HCT116 (cell line): Measurements from ENCODE around the gene GSAP. TPM values are rescaled to one million over a fixed set of nuclear protein-coding genes. Genes with fewer than 3 reads are reported as not detected.
A peak's percentile ranks its signal among the peaks of the same experiment; 100 is the strongest.

Experiments
- ATAC-seq: fragments of 200-7000 bp; cut with Tn5 transposase; 2 replicates; pipeline ENCODE4 v1.9.1; 2020; ENCODE audit warnings: mild to moderate bottlenecking, moderate library complexity
- BruUV-seq: library from RNA; stranded (reverse); fragments of 400-500 nt; replicated peaks from 2 replicates; lab custom pipeline; 2021; lab: Mats Ljungman, UMichigan
- CTCF ChIA-PET: fragments of 300-600 bp; sonication (Branson Sonifier 250); formaldehyde crosslinking; loops from one replicate; lab custom pipeline; 2021; ENCODE audit warnings: antibody characterized with exemption; lab: Charles Lee
- POLR2A ChIA-PET: fragments of 300-600, 350-600 bp; sonication (Branson Sonifier 250); formaldehyde crosslinking; loops from one replicate; lab custom pipeline; 2021; ENCODE audit warnings: antibody characterized with exemption; lab: Charles Lee
- RAD21 ChIA-PET, 2 experiments: fragments of 300-600 bp; sonication (Branson Sonifier 250); formaldehyde crosslinking; loops; one replicate each; lab custom pipeline; 2023; ENCODE audit warnings: low total read pairs in 2 of 2; ENCODE audit not compliant: uncharacterized antibody in 2 of 2, unreplicated experiment in 2 of 2, low non-redundant PET in 1 of 2; lab: Charles Lee
- DNase-seq: peaks from one replicate; pipeline ENCODE4 v3.0.0-alpha.2; 2010; ENCODE audit warnings: low read depth, low spot score
- H2AFZ ChIP-seq: fragments of 200-600 bp; shearing (Covaris generic), sonication (generic); 2 replicates; pipeline ENCODE4 v1.6.1; 2017; ENCODE audit warnings: low read depth, mixed run types, mixed read lengths, antibody characterized with exemption, low read length; ENCODE audit not compliant: poor library complexity, severe bottlenecking
- H3K27ac ChIP-seq: 2 replicates; pipeline ENCODE4 v1.5.1; 2012; ENCODE audit warnings: low read depth, low read length
- H3K27me3 ChIP-seq: fragments of 200-600 bp; sonication (generic); 2 replicates; pipeline ENCODE4 v1.6.1; 2016; ENCODE audit warnings: mixed run types, low read length, mixed read lengths; ENCODE audit not compliant: insufficient read depth
- H3K36me3 ChIP-seq, 2 experiments: fragments of 200-500 bp in 1 of 2; fragments of 200-600 bp in 1 of 2; sonication (Bioruptor generic) in 1 of 2; sonication (generic) in 1 of 2; 2 replicates each; pipeline versions ENCODE4 v1.5.1 to v1.6.1; 2014 to 2016; ENCODE audit warnings: low read length in 2 of 2, inconsistent platforms in 1 of 2, mixed read lengths in 1 of 2, mixed run types in 1 of 2; ENCODE audit not compliant: insufficient read depth in 2 of 2, control insufficient read depth in 1 of 2
- H3K4me1 ChIP-seq, 2 experiments: fragments of 200-600 bp in 1 of 2; sonication (generic) in 1 of 2; 2 replicates each; pipeline versions ENCODE4 v1.5.1 to v1.6.1; 2012 to 2017; ENCODE audit warnings: low read length in 2 of 2, inconsistent platforms in 1 of 2, mild to moderate bottlenecking in 1 of 2, mixed read lengths in 1 of 2, mixed run types in 1 of 2, moderate library complexity in 1 of 2; ENCODE audit not compliant: insufficient read depth in 2 of 2, control insufficient read depth in 1 of 2
- H3K4me2 ChIP-seq: fragments of 200-600 bp; sonication (generic); 2 replicates; pipeline ENCODE4 v1.6.1; 2017; ENCODE audit warnings: mixed run types, low read length, mixed read lengths
- H3K4me3 ChIP-seq, 2 experiments: fragments of 200-600 bp in 1 of 2; sonication (generic) in 1 of 2; replicated peaks in 1 of 2; 2 replicates each; pipeline ENCODE4 v1.5.1; 2011 to 2016; ENCODE audit warnings: low read length in 2 of 2, control low read depth in 1 of 2, low read depth in 1 of 2, mild to moderate bottlenecking in 1 of 2, mixed read lengths in 1 of 2, mixed run types in 1 of 2
- H3K79me2 ChIP-seq: fragments of 200-600 bp; sonication (generic); 2 replicates; pipeline ENCODE4 v1.6.1; 2017; ENCODE audit warnings: mild to moderate bottlenecking, mixed run types, low read length, moderate library complexity, mixed read lengths; ENCODE audit not compliant: insufficient read depth
- H3K9ac ChIP-seq: fragments of 200-600 bp; sonication (generic); 2 replicates; pipeline ENCODE4 v1.6.1; 2016; ENCODE audit warnings: low read length, mixed read lengths
- H3K9me2 ChIP-seq: fragments of 200-600 bp; sonication (generic), shearing (Covaris generic); 2 replicates; pipeline ENCODE4 v1.6.1; 2017; ENCODE audit warnings: mixed run types, mild to moderate bottlenecking, moderate library complexity; ENCODE audit not compliant: insufficient read depth
- H3K9me3 ChIP-seq, 2 experiments: fragments of 200-500 bp in 1 of 2; fragments of 200-600 bp in 1 of 2; sonication (Bioruptor generic) in 1 of 2; sonication (generic) in 1 of 2; 2 replicates each; pipeline ENCODE4 v1.6.1; 2014 to 2017; ENCODE audit warnings: low read length in 2 of 2, mixed read lengths in 2 of 2, inconsistent platforms in 1 of 2, low read depth in 1 of 2, mild to moderate bottlenecking in 1 of 2, mixed run types in 1 of 2, moderate library complexity in 1 of 2; ENCODE audit not compliant: control insufficient read depth in 1 of 2, insufficient read depth in 1 of 2
- H4K20me1 ChIP-seq: fragments of 200-600 bp; sonication (generic), shearing (Covaris generic); 2 replicates; pipeline ENCODE4 v1.6.1; 2017; ENCODE audit warnings: mixed run types, mild to moderate bottlenecking, moderate library complexity; ENCODE audit not compliant: insufficient read depth
- CEBPB ChIP-seq: IDR thresholded peaks from 2 replicates; pipeline ENCODE4 v1.6.1; 2012; ENCODE audit warnings: low read depth
- FOSL1 ChIP-seq: IDR thresholded peaks from 2 replicates; pipeline ENCODE4 v1.6.1; 2012; ENCODE audit warnings: low read depth
- POLR2A ChIP-seq: IDR thresholded peaks from 2 replicates; pipeline ENCODE4 v1.7.0; 2011; ENCODE audit warnings: borderline replicate concordance; ENCODE audit not compliant: insufficient read depth, insufficient read length; ENCODE audit errors: extremely low read depth
- POLR2AphosphoS5 ChIP-seq: IDR thresholded peaks from 2 replicates; pipeline ENCODE4 v1.6.1; 2011; ENCODE audit warnings: mild to moderate bottlenecking, low read depth, low read length, moderate library complexity
- SRF ChIP-seq: IDR thresholded peaks from 2 replicates; pipeline ENCODE4 v1.6.1; 2012; ENCODE audit warnings: low read depth
- ZFX ChIP-seq: fragments of 450-650 bp; IDR thresholded peaks from 2 replicates; pipeline ENCODE4 v1.6.1; 2017
- intact Hi-C: fragments of 100-400 bp; cut with micrococcal nuclease; formaldehyde crosslinking; loops from 2 replicates; pipeline ENCODE4 v1.10.0; 2022
- total RNA-seq: library from RNA; stranded (reverse); gene quantifications from one replicate; pipeline ENCODE4 v1.2.1, GENCODE V29; 2021; ENCODE audit not compliant: unreplicated experiment
- TF ChIP-seq, protein P1 (sequence below), 3 experiments: fragments of 200-600 bp in 1 of 3; sonication (generic) in 1 of 3; IDR thresholded peaks in 2 of 3; conservative IDR thresholded peaks in 1 of 3; 2 replicates each; pipeline ENCODE4 v1.5.1; 2012 to 2017; ENCODE audit warnings: low read depth in 2 of 3, low read length in 2 of 3, antibody characterized with exemption in 1 of 3, borderline replicate concordance in 1 of 3, control low read depth in 1 of 3, mild to moderate bottlenecking in 1 of 3, mixed read lengths in 1 of 3, mixed run types in 1 of 3, moderate library complexity in 1 of 3; ENCODE audit not compliant: insufficient read depth in 1 of 3
- TF ChIP-seq, protein P2 (sequence below): IDR thresholded peaks from 2 replicates; pipeline ENCODE4 v1.6.1; 2012

Gene GSAP
- total RNA-seq, 1 experiment from 2014 or later, result not detected

DNA sequence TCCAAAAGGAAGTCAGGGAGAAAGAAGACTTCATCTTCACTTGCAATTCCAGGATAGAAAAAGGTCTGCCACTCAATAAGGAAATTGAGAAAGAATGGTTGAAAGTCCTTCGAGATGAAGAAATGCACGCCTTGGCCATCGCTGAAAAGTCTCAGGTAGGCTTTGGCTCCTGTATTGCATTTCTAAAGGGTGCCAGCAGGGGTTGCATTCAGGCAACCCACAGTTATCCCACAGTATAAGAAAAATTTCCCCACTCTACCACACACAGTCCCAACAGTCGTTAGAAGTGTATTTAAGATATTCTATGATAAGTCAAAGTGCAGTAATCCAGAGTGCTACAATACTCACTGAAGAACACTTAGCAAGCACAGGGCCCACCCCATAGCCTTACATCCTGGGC lies 123.1 kb downstream of the GSAP start:
- H3K9ac ChIP-seq, result no peak overlapping the region
- no peaks in the 10 kb centered on the region for H3K27me3 ChIP-seq
- no peaks in the 10 kb centered on the region for H3K36me3 ChIP-seq
- H3K4me3 ChIP-seq, result no peak overlapping the region
- H3K4me2 ChIP-seq, result no peak overlapping the region
- RAD21 ChIA-PET, result no interaction called here
- CTCF ChIA-PET, result no interaction called here
- no peak for DNase-seq
- ATAC-seq, result no peak
- no peaks in the 10 kb centered on the region for H4K20me1 ChIP-seq
- no peak overlapping the region for H2AFZ ChIP-seq
- H3K9me2 ChIP-seq, result no peaks in the 10 kb centered on the region
- H3K9me3 ChIP-seq, result no peaks in the 10 kb centered on the region
- POLR2A ChIA-PET, result no interaction called here
- intact Hi-C loops, result no loop called here
- H3K79me2 ChIP-seq, result no peaks in the 10 kb centered on the region
- H3K4me1 ChIP-seq, result no peaks in the 10 kb centered on the region
- no peak overlapping the region for H3K27ac ChIP-seq
- TF ChIP-seq, protein P1, sequence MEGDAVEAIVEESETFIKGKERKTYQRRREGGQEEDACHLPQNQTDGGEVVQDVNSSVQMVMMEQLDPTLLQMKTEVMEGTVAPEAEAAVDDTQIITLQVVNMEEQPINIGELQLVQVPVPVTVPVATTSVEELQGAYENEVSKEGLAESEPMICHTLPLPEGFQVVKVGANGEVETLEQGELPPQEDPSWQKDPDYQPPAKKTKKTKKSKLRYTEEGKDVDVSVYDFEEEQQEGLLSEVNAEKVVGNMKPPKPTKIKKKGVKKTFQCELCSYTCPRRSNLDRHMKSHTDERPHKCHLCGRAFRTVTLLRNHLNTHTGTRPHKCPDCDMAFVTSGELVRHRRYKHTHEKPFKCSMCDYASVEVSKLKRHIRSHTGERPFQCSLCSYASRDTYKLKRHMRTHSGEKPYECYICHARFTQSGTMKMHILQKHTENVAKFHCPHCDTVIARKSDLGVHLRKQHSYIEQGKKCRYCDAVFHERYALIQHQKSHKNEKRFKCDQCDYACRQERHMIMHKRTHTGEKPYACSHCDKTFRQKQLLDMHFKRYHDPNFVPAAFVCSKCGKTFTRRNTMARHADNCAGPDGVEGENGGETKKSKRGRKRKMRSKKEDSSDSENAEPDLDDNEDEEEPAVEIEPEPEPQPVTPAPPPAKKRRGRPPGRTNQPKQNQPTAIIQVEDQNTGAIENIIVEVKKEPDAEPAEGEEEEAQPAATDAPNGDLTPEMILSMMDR (IDR thresholded peaks at IDR 0.05 in 2 of 3, conservative IDR thresholded peaks at IDR 0.05 in 1 of 3; ENCODE audit: borderline replicate concordance in 1 of 3, insufficient read depth in 1 of 3, low read depth in 2 of 3, low read length in 2 of 3), result peak in 1 of 3 experiments; percentile 23; a peak in 1 of 6 replicates
- TF ChIP-seq ZFX, result no peak
- BruUV-seq, result no TSS peak

DNA sequence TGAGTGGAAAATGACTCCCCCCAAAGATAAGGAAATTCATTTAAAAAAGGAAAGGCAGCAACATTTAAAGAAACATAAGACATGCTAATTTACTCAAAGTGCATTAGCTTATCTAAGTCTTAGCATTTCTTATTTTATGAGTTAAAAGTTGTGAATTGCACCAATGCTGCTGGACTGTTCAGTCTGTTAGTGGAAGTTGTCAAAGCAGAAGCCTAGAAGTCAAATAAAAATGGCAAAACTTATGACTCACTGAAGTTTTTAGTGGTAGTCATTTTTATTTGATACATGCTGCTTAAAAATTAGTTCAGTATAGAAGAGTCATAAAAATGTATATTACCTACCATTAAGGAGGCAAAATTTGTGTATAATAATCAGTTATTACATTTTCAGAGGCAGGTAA lies 125.7 kb downstream of the GSAP start:
- H3K4me2 ChIP-seq, result no peak overlapping the region
- no peak overlapping the region for H3K9ac ChIP-seq
- intact Hi-C loops, result no loop called here
- no peak for TF ChIP-seq POLR2AphosphoS5
- TF ChIP-seq POLR2A, result no peak
- TF ChIP-seq, protein P1 (IDR thresholded peaks at IDR 0.05 in 2 of 3, conservative IDR thresholded peaks at IDR 0.05 in 1 of 3; ENCODE audit: borderline replicate concordance in 1 of 3, insufficient read depth in 1 of 3, low read depth in 2 of 3, low read length in 2 of 3), result no peak
- no peak for TF ChIP-seq FOSL1
- TF ChIP-seq, protein P2, sequence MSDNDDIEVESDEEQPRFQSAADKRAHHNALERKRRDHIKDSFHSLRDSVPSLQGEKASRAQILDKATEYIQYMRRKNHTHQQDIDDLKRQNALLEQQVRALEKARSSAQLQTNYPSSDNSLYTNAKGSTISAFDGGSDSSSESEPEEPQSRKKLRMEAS, result no peak
- no peak for TF ChIP-seq CEBPB
- TF ChIP-seq ZFX, result no peak
- TF ChIP-seq SRF, result no peak
- TF ChIP-seq, all 23 proteins: peak for 0
- ChIA-PET RAD21 (no interaction called here), CTCF (no interaction called here), POLR2A (no interaction called here)
- H4K20me1 ChIP-seq, result no peaks in the 10 kb centered on the region
- H3K9me2 ChIP-seq, result no peaks in the 10 kb centered on the region
- BruUV-seq, result no TSS peak
- H3K4me1 ChIP-seq, result no peaks in the 10 kb centered on the region
- no peak overlapping the region for H2AFZ ChIP-seq
- H3K27me3 ChIP-seq, result no peaks in the 10 kb centered on the region
- ATAC-seq, result no peak
- H3K79me2 ChIP-seq, result no peaks in the 10 kb centered on the region
- no peaks in the 10 kb centered on the region for H3K36me3 ChIP-seq
- H3K9me3 ChIP-seq, result no peaks in the 10 kb centered on the region
- DNase-seq, result no peak
- no peak overlapping the region for H3K27ac ChIP-seq
- no peak overlapping the region for H3K4me3 ChIP-seq
